Measurements from ENCODE around the gene SH3PXD2B.
A peak's percentile ranks its signal among the peaks of the same experiment; 100 is the strongest.
"Not testable (repeated sequence)": the region's sequence is repeated elsewhere in the genome, so short reads cannot be mapped to it uniquely, and the experiment has no call there.

The SH3PXD2B gene

GRCh38 chr5:172485511-172486202 is 31.3 kb upstream of the SH3PXD2B start:
- no peak for DNase-seq (ENCODE audit: low read depth in 3 of 3)

- no peak for DNase-seq (ENCODE audit: low read depth in 3 of 3)
These were observed 30.3 kb upstream of the SH3PXD2B start for GRCh38 chr5:172484664-172485063.

GRCh38 chr5:172482156-172483020 is 28.1 kb upstream of the SH3PXD2B start:
- no peak for DNase-seq (ENCODE audit: low read depth in 3 of 3)

DNA sequence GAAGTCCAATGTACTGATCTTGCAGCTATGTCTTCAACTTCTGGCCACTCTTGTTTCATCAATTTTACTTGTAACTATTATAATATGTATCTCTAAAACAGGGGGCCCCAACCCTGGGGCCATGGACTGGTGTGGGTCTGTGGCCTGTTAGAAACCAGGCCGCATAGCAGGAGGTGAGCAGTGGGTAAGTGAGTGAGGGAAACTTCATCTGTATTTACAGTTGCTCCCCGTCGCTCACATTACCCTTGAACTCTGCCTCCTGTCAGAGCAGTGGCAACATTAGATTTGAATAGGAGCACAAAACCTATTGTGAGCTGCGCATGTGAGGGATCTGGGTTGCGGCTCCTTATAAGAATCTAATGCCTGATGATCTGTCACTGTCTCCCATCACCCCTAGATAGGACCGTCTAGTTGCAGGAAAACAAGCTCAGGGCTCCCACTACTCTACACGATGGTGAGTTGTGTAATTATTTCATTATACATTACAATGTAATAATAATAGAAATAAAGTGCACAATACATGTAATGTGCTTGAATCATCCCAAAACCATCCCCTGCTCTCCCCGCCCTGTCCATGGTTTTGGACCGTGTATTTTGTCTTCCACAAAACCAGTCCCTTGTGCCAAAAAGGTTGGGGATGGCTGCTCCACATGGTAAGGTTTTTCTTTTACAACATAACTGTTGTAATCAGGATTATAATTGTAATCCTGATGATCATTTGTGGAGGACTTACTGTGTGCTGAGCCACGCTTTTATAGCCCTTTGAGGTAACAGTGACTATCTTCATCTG is 26.9 kb upstream of the SH3PXD2B start:
- no peak for DNase-seq (ENCODE audit: low read depth in 3 of 3)

- no peak for DNase-seq (ENCODE audit: low read depth in 3 of 3)
These were observed 25.4 kb upstream of the SH3PXD2B start for GRCh38 chr5:172479784-172480115.

GRCh38 chr5:172479034-172479783 is 24.9 kb upstream of the SH3PXD2B start:
- DNase-seq (ENCODE audit: low read depth in 3 of 3) = peak; percentile 38 to 49 (median 46)

DNA sequence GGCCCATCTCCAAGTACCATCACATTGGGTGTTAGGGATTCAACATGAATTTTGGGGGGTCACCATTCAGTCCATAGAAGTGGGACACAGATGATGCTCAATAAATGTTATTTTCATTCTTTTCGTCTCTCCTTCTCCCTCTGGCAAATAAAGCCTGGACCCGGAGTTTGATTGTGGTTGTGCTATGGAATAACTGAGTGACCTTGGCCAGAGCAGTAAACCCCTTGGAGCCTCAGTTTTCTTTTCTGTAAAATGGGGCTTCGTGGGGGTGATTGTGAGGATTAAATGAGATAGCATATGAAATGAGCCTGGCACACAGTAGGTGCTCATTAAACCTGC is 24.3 kb upstream of the SH3PXD2B start:
- not testable (repeated sequence) for DNase-seq (ENCODE audit: low read depth in 3 of 3)

DNA sequence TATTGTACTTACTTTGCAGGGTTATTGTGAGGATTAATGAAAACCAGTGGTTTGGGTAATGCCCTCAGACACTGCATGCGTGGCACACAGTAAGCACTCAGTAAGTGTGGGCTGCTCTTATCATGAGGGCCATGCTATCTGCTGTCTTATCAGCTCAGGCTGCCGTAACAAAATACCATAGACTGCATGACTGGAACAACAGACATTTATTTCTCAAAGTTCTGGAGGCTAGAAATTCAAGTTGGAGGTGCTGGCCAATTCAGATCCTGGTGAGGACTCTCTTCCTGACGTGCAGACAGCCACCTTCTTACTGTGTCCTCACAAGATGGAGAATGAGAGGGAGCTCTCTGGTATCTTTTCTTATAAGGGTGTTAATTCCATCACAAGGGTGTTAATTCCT is 23.9 kb upstream of the SH3PXD2B start:
- no peak for DNase-seq (ENCODE audit: low read depth in 3 of 3)

DNA sequence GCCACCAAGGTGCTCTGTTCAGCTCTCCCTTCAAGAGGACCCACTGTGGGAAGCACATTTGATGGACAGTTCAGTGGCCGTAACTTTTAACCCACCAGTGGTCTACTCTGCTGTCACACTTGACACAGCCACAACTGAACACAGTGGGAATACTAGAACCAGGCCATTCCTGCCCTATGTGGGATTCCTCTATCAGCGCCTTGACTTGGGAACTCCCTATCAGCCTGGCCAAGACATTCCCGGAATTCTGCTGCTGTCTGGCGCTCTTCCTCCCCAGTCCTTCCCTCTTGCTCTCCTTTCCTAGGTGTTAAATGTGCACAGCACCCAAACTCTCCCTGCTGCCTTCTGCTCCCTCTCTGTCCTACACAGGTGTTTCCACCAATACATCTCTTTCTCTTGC is 23.1 kb upstream of the SH3PXD2B start:
- DNase-seq (ENCODE audit: low read depth in 3 of 3) = no peak

DNA sequence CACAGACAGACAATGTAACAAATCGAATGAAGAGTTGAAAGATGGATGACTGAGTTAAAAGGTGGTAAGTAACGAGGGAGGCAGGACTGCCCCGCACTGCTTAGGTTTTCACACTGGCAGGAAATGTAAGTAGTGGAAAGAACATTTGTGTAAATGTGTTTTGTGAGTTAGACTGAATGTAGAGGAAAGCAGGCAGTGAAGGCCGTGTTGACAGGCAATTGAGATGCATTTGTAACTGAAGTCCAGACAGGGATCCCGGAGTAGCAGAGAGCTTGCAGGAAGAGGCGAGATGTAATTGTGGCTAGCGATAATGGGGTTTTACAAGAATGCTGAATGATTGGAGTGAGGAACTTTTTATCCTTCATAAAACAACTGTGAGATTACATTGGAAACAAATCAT is 20.0 kb upstream of the SH3PXD2B start:
- no peak for DNase-seq (ENCODE audit: low read depth in 3 of 3)

GRCh38 chr5:172473427-172473826 is 19.1 kb upstream of the SH3PXD2B start:
- no peak for DNase-seq (ENCODE audit: low read depth in 3 of 3)

GRCh38 chr5:172469697-172470096 is 15.4 kb upstream of the SH3PXD2B start:
- no peak for DNase-seq (ENCODE audit: low read depth in 3 of 3)

GRCh38 chr5:172466062-172466461 is 11.7 kb upstream of the SH3PXD2B start:
- DNase-seq (ENCODE audit: low read depth in 3 of 3) = no peak

DNA sequence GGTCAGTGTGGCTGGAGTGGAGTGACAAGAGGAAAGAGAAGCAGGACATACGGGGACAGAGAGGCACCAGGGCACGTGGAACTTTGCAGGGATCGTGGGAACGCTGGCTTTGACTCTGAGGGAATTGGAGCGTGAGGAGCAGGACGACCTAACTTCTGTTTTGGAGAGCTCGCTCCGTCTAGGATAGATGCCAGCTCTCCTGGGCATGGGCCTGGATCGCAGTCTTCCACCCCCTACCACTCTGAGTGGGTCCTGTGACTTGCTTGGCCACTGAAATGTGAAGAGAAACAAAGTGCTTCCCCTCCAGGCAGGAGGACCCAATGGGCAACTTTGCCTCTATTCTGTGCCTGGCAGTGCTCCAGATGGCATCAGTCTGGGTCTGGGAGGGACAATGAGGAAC is 8.7 kb upstream of the SH3PXD2B start:
- no peak for DNase-seq (ENCODE audit: low read depth in 3 of 3)

DNA sequence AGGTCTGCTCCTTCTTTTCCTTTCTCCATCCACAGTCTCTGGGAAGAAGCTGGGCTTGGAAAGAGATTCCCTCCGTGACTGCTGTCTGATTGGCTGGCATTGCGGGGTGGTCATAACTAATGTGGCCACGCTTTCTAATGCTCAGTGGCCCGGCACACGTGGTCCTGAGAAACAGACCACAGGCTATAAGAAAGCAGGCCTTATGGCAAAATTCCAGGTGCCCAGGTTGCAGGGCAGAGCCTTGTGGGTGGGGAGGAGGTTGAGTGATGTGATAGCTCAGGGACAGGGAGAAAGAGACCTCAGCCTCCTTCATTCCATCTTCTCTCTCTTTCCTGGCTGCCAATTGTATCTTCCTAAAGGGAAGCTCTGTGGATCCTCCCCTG is 5.4 kb upstream of the SH3PXD2B start:
- DNase-seq (ENCODE audit: low read depth in 3 of 3) = no peak

DNA sequence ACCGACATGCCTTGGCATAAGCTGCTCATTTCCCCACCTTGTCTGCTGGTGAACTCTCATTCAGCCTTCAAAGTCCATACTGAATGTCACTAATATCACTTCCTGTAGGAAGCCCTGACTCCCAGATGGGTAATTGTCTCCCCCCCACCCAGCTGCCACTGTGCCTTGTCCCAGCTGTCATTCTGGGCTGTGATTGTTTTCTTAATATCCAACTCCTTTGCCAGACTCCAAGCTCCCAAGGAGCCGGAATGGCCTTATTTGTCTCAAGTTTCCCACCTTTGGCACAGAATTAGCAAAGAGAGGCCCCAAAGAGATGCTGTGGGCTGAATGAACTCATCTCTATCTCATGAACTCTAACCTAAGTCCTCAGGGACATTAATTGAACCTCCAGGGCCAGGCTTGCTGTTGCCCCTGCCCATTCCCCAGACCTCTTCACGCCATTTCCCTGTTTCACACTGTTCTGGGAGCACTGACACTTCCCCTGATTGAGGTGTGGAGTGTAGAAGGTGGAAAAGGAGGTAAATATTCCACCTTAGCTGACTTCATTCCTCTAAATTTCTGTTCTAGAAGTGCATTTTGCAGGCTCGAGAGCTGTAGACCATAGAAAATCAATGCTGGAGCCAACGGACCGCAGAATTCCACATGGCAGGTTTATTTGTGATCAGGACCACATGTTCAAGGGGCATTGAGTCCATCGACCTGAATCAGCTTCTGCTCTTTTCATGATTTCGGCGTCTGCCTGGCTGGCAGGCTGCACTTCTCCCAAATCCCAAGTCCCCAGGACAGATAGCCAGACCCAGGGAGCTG is 4.9 kb upstream of the SH3PXD2B start:
- DNase-seq (ENCODE audit: low read depth in 3 of 3) = no peak

DNA sequence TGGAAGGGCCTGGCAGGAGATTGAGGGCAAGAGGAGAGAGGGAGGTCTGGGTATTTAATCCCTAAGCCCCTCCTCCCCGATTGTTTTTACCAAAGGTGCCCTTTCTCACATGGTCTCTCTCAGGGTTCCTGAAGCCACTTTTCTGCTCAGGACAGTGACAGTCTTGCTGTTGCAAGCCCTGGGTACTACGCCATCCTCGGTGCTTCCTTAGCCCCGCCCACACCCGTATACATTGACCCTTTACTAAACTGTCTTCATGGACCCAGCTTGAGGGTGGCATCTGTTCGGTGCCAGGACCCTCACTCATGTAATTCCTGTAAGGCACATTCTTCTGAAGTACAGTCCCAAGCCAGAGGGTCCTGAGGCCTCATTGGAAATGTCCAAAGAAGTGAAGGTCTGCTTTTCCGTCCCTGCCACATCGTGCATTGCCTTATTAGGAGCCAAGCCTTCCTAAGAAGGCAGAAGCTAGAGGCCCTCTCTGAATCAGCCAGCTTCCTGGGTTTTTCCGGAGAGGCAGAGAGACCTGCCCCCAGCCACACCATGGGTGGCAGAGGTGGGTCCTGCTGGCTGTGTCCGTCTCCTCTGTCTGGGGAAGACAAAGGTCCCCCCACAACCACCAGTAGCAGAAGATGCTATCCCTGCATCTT is 1.9 kb upstream of the SH3PXD2B start:
- no peak for DNase-seq (ENCODE audit: low read depth in 3 of 3)

DNA sequence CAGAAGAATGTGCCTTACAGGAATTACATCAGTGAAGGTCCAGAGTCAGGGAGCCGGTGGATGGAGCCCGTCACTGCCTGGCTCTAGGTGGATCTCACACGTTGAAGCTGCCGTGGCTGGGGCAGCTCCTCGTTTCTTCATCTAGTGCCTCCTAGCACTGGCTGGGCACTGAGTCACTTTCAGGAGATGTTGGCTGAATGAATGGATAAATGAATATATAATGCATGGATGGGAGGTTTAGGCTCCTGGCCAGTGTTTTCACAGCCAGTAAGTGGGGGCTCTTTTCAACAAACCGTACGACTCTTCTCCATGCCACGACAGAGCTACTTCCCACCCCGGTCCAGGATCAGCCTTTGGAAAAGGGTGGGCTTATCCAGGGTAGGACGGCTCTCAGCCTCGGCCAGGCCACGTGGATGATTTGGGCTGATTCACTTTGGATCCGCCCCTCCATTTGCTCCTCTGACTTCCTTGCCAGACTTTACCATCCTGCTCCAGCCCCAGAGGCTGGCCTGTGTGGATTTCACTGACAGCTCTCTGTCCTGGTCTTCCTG is 1.3 kb upstream of the SH3PXD2B start:
- no peak for DNase-seq (ENCODE audit: low read depth in 3 of 3)

- DNase-seq (ENCODE audit: low read depth in 3 of 3) = no peak
These were observed 709 bp upstream of the SH3PXD2B start for GRCh38 chr5:172455087-172455381.

GRCh38 chr5:172453986-172454357 is 353 bp downstream of the SH3PXD2B start:
- DNase-seq (ENCODE audit: low read depth in 3 of 3) = no peak

Measured in stimulated activated CD4-positive, alpha-beta T cell treated with anti-CD3 and anti-CD28 coated beads, TNF-alpha, amount 100 ng/mL, for 48 hours (primary cell).